HG03103 (cell line): ENCODE results near the gene TMEM69.

Experiments used
- ATAC-seq: cut with Tn5 transposase; IDR thresholded peaks from one replicate; pipeline ENCODE4 v1.9.1; 2021; ENCODE audit warnings: low read depth; ENCODE audit not compliant: unreplicated experiment

Gene TMEM69, protein sequence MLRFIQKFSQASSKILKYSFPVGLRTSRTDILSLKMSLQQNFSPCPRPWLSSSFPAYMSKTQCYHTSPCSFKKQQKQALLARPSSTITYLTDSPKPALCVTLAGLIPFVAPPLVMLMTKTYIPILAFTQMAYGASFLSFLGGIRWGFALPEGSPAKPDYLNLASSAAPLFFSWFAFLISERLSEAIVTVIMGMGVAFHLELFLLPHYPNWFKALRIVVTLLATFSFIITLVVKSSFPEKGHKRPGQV

DNA sequence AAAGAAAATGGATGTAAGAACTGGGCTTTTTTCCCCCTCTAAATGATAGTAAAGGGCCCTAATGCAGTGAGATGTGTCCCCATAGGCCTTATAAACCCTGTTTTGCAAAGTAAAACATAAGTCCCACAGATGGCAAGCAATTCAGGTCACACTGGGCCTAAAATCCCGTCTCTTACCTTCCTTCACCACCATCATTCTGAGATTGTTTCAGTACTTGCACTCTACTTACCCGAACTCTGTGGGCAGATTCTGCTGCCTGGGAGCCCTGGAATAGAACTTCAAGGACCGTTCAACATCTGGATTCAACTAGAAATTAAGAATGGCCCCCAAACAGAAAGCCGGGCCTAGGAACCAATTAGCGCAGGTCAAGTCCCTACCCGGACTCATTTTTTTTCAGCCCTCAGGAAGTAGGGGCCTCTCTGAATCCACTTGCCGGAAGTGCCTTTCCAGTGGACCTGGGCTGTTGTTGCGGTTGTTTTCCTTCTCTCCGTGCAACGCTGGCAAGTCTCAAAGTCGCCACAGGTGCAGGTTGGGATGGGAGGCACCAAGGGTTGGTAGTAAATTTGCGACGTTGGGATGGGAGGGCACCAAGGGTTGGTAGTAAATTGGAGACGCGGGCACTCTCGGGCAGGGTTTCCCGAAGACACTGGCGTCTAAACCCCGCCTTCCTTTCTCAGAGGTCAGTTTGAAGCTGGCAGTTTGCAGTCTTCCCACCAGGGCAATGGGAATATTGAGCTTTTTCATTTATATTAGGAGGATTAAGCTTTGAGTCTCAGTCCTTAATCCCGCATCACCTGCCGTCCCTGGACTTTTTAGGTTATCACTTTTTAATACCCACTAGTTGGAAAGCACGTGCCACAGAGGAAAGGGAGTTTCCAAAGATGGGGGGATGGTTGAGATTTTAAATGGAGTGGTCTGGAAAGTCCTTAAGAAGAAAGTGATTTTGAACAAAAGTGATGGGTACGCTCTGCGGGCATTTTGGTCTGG is at the start of gene TMEM69:
TMEM69 (plus strand) TSS at position 428 of the 987 bp plus-strand sequence. CDS start 2,888 bp downstream, outside the sequence.
- no peak for ATAC-seq

DNA sequence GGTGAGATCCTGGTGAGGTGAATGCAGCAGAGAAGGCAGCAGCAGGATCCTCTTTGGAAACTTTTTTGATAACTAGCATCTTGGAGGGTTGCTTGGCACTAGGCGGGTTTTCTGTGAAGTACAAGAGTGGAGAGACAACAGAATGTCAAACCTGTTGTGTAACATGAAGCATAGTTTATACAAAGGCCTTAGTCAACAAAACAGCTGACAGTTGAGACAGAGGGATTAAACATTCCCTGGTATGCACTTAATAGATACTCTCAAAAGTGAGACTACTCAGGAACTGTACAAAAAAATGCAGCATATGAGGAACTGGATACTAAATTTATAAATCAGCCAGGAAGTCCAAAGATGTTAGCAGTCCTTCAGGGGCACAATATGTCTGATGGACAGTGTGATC is 47.7 kb upstream of the TMEM69 start:
- no peak for ATAC-seq

GRCh38 chr1:45643321-45643720 is 44.7 kb upstream of the TMEM69 start:
- no peak for ATAC-seq

GRCh38 chr1:45643978-45644377 is 44.0 kb upstream of the TMEM69 start:
- ATAC-seq = no peak

DNA sequence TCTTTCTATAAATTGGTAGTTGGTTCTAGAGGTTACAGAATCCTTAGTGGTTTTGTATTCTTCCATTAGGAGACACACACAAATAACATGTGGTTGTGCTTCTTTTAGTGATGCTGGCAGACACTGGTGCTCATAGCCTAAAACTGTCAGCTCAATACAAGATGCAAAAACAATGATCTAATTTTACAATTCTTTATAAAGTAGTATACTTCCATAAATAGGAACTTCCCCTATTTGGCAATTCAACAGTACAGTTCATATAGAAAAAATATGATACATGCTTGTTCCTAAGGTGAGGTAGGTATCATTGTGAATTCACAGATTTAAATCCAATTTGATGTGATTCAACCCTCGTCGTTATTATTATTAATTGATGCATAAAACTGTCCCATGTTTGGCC is 43.3 kb upstream of the TMEM69 start:
- ATAC-seq = no peak

- ATAC-seq = no peak
Measured at GRCh38 chr1:45647248-45648021, 40.5 kb upstream of the TMEM69 start.

DNA sequence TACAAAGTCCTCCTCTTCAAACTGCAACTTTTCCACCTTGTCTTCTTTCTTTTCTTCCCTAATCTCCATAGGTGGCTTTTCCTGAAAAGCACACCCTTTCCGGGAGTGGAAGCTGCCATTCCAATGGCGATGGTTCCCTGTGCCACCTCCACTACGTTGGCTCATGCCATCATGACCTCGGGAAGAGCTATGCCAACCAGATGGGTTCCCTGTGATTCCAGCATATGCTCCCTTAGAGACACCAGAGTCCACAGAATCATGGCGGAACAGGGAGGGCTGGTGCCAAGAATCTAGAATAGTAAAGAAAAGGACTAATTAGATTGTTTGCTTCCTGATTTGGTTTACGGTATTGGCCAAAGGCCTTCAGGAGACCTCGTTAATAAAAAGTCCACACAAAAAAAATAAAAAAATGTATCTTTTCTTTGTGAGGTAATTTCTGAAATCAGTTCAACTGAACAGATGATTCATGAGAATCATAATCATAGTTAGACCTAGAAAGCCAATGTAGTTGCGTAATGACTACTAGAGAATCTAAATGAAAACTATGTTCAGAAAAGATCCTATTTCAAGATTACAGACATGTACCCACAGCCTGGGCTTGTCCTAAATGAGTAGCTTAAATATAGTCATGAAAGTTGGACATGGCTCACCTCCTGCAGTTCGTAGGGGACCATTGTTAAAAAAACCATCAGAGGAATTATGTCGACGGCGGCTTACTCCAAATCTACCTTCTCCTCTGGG is 33.3 kb upstream of the TMEM69 start:
- ATAC-seq = no peak

DNA sequence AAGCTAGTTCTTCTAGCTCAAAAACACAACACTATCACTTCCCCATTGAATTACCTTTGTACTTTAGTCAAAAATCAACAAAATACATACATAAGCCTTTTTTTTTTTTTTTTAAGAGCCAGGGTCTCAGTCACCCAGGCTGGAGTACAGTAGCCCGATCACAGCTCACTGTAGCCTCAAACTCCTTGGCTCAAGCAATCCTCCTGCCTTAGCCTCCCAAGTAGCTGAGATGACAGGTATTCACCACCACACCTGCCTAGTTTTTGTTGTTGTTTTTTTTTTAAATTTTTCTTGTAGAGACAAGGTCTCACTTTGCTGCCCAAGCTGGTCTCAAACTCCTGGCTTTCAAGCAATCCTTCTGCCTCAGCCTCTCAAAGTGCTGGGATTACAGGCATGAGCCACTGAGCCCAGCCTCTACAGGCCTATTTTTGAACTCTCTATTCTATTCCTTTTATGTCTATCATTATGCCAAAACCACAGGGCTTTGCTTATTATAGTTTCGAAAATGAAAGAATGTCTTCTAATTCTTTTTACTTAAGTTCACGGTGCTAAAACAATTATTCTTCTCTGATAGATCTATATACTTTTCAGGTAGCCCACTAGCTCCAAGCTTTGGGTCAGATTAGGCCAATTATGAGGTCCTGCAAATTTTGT is 31.3 kb upstream of the TMEM69 start:
- no peak for ATAC-seq

GRCh38 chr1:45658171-45658570 is 29.8 kb upstream of the TMEM69 start:
- ATAC-seq = no peak

DNA sequence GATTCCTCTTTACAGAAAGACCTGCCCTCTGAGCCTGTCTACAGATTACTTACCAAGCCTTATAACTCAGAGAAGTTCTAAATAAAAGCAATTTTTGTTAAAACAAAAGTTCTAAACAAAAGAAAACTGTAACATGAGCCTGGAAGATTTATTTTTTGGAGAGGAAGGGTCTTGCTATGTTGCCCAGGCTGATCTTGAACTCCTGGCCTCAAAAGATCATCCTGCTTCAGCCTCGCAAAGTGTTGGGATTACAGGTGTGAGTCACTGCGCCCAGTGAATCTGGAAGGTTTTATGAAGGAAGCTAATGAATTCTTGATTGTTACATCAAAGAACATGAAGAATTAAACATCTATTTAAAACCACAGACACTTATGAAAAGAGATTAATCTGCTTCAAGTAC is 28.8 kb upstream of the TMEM69 start:
- no peak for ATAC-seq

GRCh38 chr1:45660336-45660735 is 27.6 kb upstream of the TMEM69 start:
- no peak for ATAC-seq

GRCh38 chr1:45666836-45667235 is 21.1 kb upstream of the TMEM69 start:
- ATAC-seq = no peak

GRCh38 chr1:45667321-45668111 is 20.5 kb upstream of the TMEM69 start:
- no peak for ATAC-seq

- ATAC-seq = no peak
Measured at GRCh38 chr1:45668526-45668925, 19.5 kb upstream of the TMEM69 start.

GRCh38 chr1:45669379-45669778 is 18.6 kb upstream of the TMEM69 start:
- no peak for ATAC-seq

- no peak for ATAC-seq
Measured at GRCh38 chr1:45669859-45670655, 17.9 kb upstream of the TMEM69 start.

DNA sequence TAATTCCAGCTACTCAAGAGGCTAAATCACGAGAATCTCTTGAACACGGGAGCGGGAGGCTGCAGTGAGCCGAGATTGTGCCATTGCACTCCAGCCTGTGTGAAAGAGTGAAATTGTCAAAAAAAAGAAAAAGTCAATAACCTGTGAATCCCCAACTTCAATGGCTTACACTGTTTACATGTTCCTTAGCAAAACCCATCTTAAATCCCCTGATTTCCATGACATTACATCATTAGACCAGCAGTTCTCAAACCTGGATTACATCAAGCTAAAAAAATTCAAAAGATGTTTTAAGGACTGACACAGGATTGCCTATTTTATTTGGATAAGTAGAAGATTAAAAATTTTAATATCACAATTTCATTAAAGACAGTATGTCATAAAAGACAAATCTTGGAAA is 14.0 kb upstream of the TMEM69 start:
- no peak for ATAC-seq

GRCh38 chr1:45674478-45674877 is 13.5 kb upstream of the TMEM69 start:
- no peak for ATAC-seq
